H1 (cell line): Measurements from ENCODE around the gene ROR1. TPM values are rescaled to one million over a fixed set of nuclear protein-coding genes. Genes with fewer than 3 reads are reported as not detected.

ENCODE experiments used
- CTCF ChIA-PET: fragments of 300-600 bp; sonication (Branson Sonifier 250); formaldehyde crosslinking; loops from one replicate; lab custom pipeline; 2021; ENCODE audit not compliant: partially characterized antibody; lab: Charles Lee
- POLR2A ChIA-PET: fragments of 300-600 bp; sonication (Branson Sonifier 250); formaldehyde crosslinking; loops from one replicate; lab custom pipeline; 2021; ENCODE audit warnings: inconsistent platforms; ENCODE audit not compliant: partially characterized antibody; lab: Charles Lee
- DNase-seq, 2 experiments: peaks; one replicate each; pipeline versions ENCODE4 v3.0.0 to v3.0.0-alpha.2; 2010 to 2022; ENCODE audit warnings: low spot score in 2 of 2, low read depth in 1 of 2, mixed read lengths in 1 of 2
- FAIRE-seq: peaks from 2 replicates; lab custom pipeline; 2011; peaks lifted over from hg19 to GRCh38; lab: Jason Lieb, UNC
- H2AFZ ChIP-seq: 2 replicates; pipeline ENCODE4 v1.8.1; 2012; ENCODE audit warnings: low read length, inconsistent platforms
- H2AK5ac ChIP-seq: 2 replicates; pipeline ENCODE4 v1.6.1; 2013; ENCODE audit warnings: low read depth, low read length
- H2BK120ac ChIP-seq: replicated peaks from 2 replicates; pipeline ENCODE3; 2013; ENCODE audit warnings: low read depth, low read length, inconsistent platforms
- H2BK12ac ChIP-seq: 2 replicates; pipeline ENCODE4 v1.6.1; 2013; ENCODE audit warnings: low read depth, low read length
- H2BK15ac ChIP-seq: 2 replicates; pipeline ENCODE4 v1.6.1; 2013; ENCODE audit warnings: low read length
- H2BK20ac ChIP-seq: 2 replicates; pipeline ENCODE4 v1.6.1; 2013; ENCODE audit warnings: low read length
- H2BK5ac ChIP-seq: 2 replicates; pipeline ENCODE4 v1.6.1; 2013; ENCODE audit warnings: low read depth, low read length
- H3K14ac ChIP-seq: 2 replicates; pipeline ENCODE4 v1.6.1; 2013; ENCODE audit warnings: inconsistent platforms; ENCODE audit not compliant: insufficient read length
- H3K18ac ChIP-seq: 2 replicates; pipeline ENCODE4 v1.6.1; 2013; ENCODE audit warnings: low read length; ENCODE audit errors: extremely low read depth
- H3K23ac ChIP-seq: 2 replicates; pipeline ENCODE4 v1.6.1; 2013; ENCODE audit warnings: inconsistent platforms; ENCODE audit not compliant: insufficient read length
- H3K23me2 ChIP-seq: 2 replicates; pipeline ENCODE4 v1.6.1; 2013; ENCODE audit warnings: low read depth, low read length
- H3K27ac ChIP-seq: 2 replicates; pipeline ENCODE4 v1.6.1; 2011; ENCODE audit warnings: low read depth, low read length, inconsistent platforms
- H3K27me3 ChIP-seq, 4 experiments: replicated peaks in 1 of 4; 1 replicate in 1 of 4; 2 replicates in 3 of 4; pipeline versions ENCODE4 v1.6.1 to v1.8.1; 2011 to 2013; ENCODE audit warnings: low read length in 3 of 4, mild to moderate bottlenecking in 3 of 4, inconsistent platforms in 2 of 4, mixed read lengths in 2 of 4, moderate library complexity in 1 of 4; ENCODE audit not compliant: control insufficient read depth in 3 of 4, insufficient read depth in 3 of 4; ENCODE audit errors: extremely low read depth in 1 of 4
- H3K36me3 ChIP-seq, 4 experiments: 2 replicates each; pipeline versions ENCODE4 v1.6.1 to v1.8.1; 2011 to 2013; ENCODE audit warnings: mild to moderate bottlenecking in 4 of 4, low read length in 3 of 4, moderate library complexity in 2 of 4, control low read depth in 1 of 4, inconsistent platforms in 1 of 4; ENCODE audit not compliant: insufficient read depth in 4 of 4, control insufficient read depth in 2 of 4
- H3K4ac ChIP-seq: replicated peaks from 2 replicates; pipeline ENCODE3; 2013; ENCODE audit warnings: low read length, low read depth, mixed read lengths, inconsistent platforms; ENCODE audit not compliant: insufficient read length
- H3K4me1 ChIP-seq, 4 experiments: replicated peaks in 1 of 4; 1 replicate in 1 of 4; 2 replicates in 3 of 4; pipeline versions ENCODE4 v1.6.1 to v1.8.1; 2011 to 2013; ENCODE audit warnings: low read length in 3 of 4, inconsistent platforms in 2 of 4, mixed read lengths in 1 of 4; ENCODE audit not compliant: insufficient read depth in 4 of 4, control insufficient read depth in 3 of 4
- H3K4me2 ChIP-seq, 2 experiments: 2 replicates each; pipeline versions ENCODE4 v1.6.1 to v1.8.1; 2011 to 2013; ENCODE audit warnings: low read depth in 2 of 2, low read length in 2 of 2, control low read depth in 1 of 2, inconsistent platforms in 1 of 2, mild to moderate bottlenecking in 1 of 2; ENCODE audit not compliant: insufficient read depth in 1 of 2
- H3K4me3 ChIP-seq, 4 experiments: fragments of 200-600, 300-600 bp in 1 of 4; sonication (generic), shearing (Covaris generic), sonication (Bioruptor Twin) in 1 of 4; 2 replicates each; pipeline versions ENCODE4 v1.5.1 to v1.8.1; 2011 to 2016; ENCODE audit warnings: low read length in 4 of 4, low read depth in 3 of 4, control low read depth in 2 of 4, inconsistent platforms in 2 of 4, mild to moderate bottlenecking in 2 of 4, mixed read lengths in 1 of 4, moderate library complexity in 1 of 4; ENCODE audit not compliant: insufficient read depth in 2 of 4; ENCODE audit errors: extremely low read depth in 1 of 4
- H3K56ac ChIP-seq: replicated peaks from 2 replicates; pipeline ENCODE3; 2013; ENCODE audit warnings: low read depth, mild to moderate bottlenecking, mixed read lengths, low read length, inconsistent platforms; ENCODE audit not compliant: insufficient read length
- H3K79me1 ChIP-seq: 2 replicates; pipeline ENCODE4 v1.6.1; 2013; ENCODE audit warnings: low read depth, low read length, control low read depth
- H3K79me2 ChIP-seq, 2 experiments: 2 replicates each; pipeline versions ENCODE4 v1.6.1 to v1.8.1; 2012 to 2013; ENCODE audit warnings: low read length in 2 of 2, mild to moderate bottlenecking in 2 of 2, inconsistent platforms in 1 of 2; ENCODE audit not compliant: insufficient read depth in 2 of 2, control insufficient read depth in 1 of 2
- H3K9ac ChIP-seq, 4 experiments: replicated peaks in 1 of 4; 1 replicate in 1 of 4; 2 replicates in 3 of 4; pipeline versions ENCODE4 v1.6.1 to v1.8.1; 2011 to 2013; ENCODE audit warnings: low read depth in 3 of 4, low read length in 3 of 4, control low read depth in 2 of 4, mild to moderate bottlenecking in 2 of 4, moderate library complexity in 2 of 4, inconsistent platforms in 1 of 4; ENCODE audit errors: extremely low read depth in 1 of 4
- H3K9me3 ChIP-seq, 2 experiments: 2 replicates each; pipeline versions ENCODE4 v1.6.1 to v1.8.1; 2012 to 2013; ENCODE audit warnings: mild to moderate bottlenecking in 2 of 2, moderate library complexity in 2 of 2, control low read depth in 1 of 2, inconsistent platforms in 1 of 2, low read depth in 1 of 2, low read length in 1 of 2, mixed read lengths in 1 of 2; ENCODE audit not compliant: insufficient read depth in 2 of 2
- H4K20me1 ChIP-seq, 2 experiments: replicated peaks in 1 of 2; 2 replicates each; pipeline versions ENCODE3 to v1.8.1; 2011 to 2013; ENCODE audit warnings: inconsistent platforms in 2 of 2, low read length in 2 of 2, mild to moderate bottlenecking in 1 of 2; ENCODE audit not compliant: insufficient read depth in 2 of 2, control insufficient read depth in 1 of 2
- H4K5ac ChIP-seq: 2 replicates; pipeline ENCODE4 v1.6.1; 2013; ENCODE audit warnings: low read length, low read depth, mixed read lengths, inconsistent platforms; ENCODE audit not compliant: insufficient read length
- H4K8ac ChIP-seq: 2 replicates; pipeline ENCODE4 v1.8.0; 2013; ENCODE audit warnings: mild to moderate bottlenecking, moderate library complexity, low read length, inconsistent platforms; ENCODE audit not compliant: insufficient read depth; ENCODE audit errors: extremely low read depth
- H4K91ac ChIP-seq: replicated peaks from 2 replicates; pipeline ENCODE3; 2013; ENCODE audit warnings: low read length, mixed read lengths, inconsistent platforms; ENCODE audit not compliant: insufficient read length
- CEBPB ChIP-seq: IDR thresholded peaks from 2 replicates; pipeline ENCODE4 v1.6.1; 2012; ENCODE audit warnings: low read depth, low read length
- NANOG ChIP-seq: IDR thresholded peaks from 2 replicates; pipeline ENCODE4 v1.6.1; 2011; ENCODE audit warnings: low read length, low read depth, mild to moderate bottlenecking, inconsistent platforms; ENCODE audit not compliant: insufficient read depth, poor library complexity, severe bottlenecking
- polyA plus RNA-seq, 7 experiments: library from polyadenylated mRNA; depleted of rRNA in 3 of 7; stranded (reverse) in 5 of 7; unstranded in 2 of 7; fragments of >200 nt in 5 of 7; fragments of 200-250 nt in 2 of 7; gene quantifications; 1 replicate in 5 of 7; 2 replicates in 1 of 7; 4 replicates in 1 of 7; pipeline versions ENCODE4 v1.2.1 to v1.2.3, GENCODE V29; 2011 to 2013; ENCODE audit warnings: missing spikeins in 2 of 7, mixed read lengths in 2 of 7
- total RNA-seq: library from RNA; stranded (reverse); fragmentation: NEBNext Ultra II Directional; extraction: Animal tissue kit (Norgen Biotek cat#: 25700); gene quantifications from 2 replicates; pipeline ENCODE4 v1.2.1, GENCODE V29; 2021

Gene ROR1
- total and polyA plus RNA-seq, 2 of the 8 experiments (the other 6 are each of a cell fraction or from before 2014, with no cell fraction given), result 33.6 to 73.6 TPM

DNA sequence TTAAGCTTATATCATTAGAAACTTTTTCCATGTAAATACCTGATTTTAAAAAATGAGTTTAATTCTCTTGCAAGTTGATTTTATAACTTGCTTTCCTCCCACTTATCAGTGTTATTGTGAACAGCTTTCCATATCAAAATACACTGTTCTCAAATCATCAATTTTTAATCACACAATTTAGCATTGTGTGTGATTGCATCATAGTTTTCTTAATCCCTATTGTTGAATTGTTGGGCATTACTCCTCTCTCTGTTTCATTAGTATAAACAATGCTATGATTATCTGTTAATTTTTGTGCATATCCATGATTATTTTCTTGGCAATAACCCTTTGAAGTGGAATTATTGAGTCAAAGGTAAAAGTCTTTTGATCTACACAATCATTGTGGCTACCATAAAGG, 48.7 kb downstream of the ROR1 start:
- peaks cover 3% of the 10 kb centered on the region; the same call in 1 of the 2 replicates for H3K23me2 ChIP-seq
- H3K4ac ChIP-seq, result no peak overlapping the region
- H3K9me3 ChIP-seq, result peaks cover 0 to 3% of the 10 kb centered on the region in 2 experiments; a peak in 1 of 4 replicates
- peaks cover 20 to 100% of the 10 kb centered on the region in 2 experiments for H3K79me2 ChIP-seq
- no peak overlapping the region for H2BK12ac ChIP-seq
- no peak overlapping the region for H2AK5ac ChIP-seq
- H4K91ac ChIP-seq, result no peak overlapping the region
- no peak overlapping the region for H2BK120ac ChIP-seq
- FAIRE-seq (no peak), DNase-seq (no peak)
- no peaks in the 10 kb centered on the region; a peak in 1 of 8 replicates for H3K36me3 ChIP-seq
- H3K56ac ChIP-seq, result no peak overlapping the region
- no peak overlapping the region for H2BK5ac ChIP-seq
- H3K4me3 ChIP-seq, result no peak overlapping the region
- H2AFZ ChIP-seq, result no peak overlapping the region
- peaks cover 0 to 13% (median 5%) of the 10 kb centered on the region in 4 experiments; a peak in 3 of 7 replicates for H3K4me1 ChIP-seq
- no peak overlapping the region for H3K4me2 ChIP-seq
- H2BK20ac ChIP-seq, result no peak overlapping the region
- no peak overlapping the region for H3K18ac ChIP-seq
- H3K9ac ChIP-seq, result no peak overlapping the region
- H3K14ac ChIP-seq, result no peak overlapping the region
- no peak overlapping the region for H2BK15ac ChIP-seq
- no peak overlapping the region for H3K27ac ChIP-seq
- ChIA-PET CTCF (interaction anchor here (0.6 to 2.2 kb wide), 5 partner anchors 9 to 92 kb away, joined by 3 to 7 read pairs (median 4); no protein-coding TSS in a partner anchor), POLR2A (interaction anchor here (1.3 kb wide), 1 partner anchor 22 kb away, joined by 3 read pairs; no protein-coding TSS in a partner anchor)
- peak; percentile 86 for TF ChIP-seq CEBPB
- no peak for TF ChIP-seq NANOG
- no peak overlapping the region for H4K8ac ChIP-seq
- H3K79me1 ChIP-seq, result 0 out of 2 replicates have a peak, but pooled peaks cover 8% of the 10 kb centered on the region
- peaks cover 4 to 15% of the 10 kb centered on the region in 2 experiments for H4K20me1 ChIP-seq
- no peak overlapping the region for H4K5ac ChIP-seq
- no peak overlapping the region for H3K23ac ChIP-seq
- no peaks in the 10 kb centered on the region for H3K27me3 ChIP-seq
